Stomach (tissue), 4 donors: ENCODE measurements around the gene TBC1D1.

Source experiments
- CTCF ChIP-seq, 7 experiments: fragments of 450-650 bp in 4 of 7; fragments of 200-600 bp in 3 of 7; sonication (generic) in 3 of 7; IDR thresholded peaks; one replicate each; pipeline ENCODE4 v1.5.1; 2016 to 2019; ENCODE audit warnings: antibody characterized with exemption in 7 of 7, control low read depth in 2 of 7, mild to moderate bottlenecking in 1 of 7
- EP300 ChIP-seq: sonication (generic); formaldehyde crosslinking; IDR thresholded peaks from one replicate; pipeline ENCODE4 v1.6.1; 2017; ENCODE audit warnings: antibody characterized with exemption

GRCh38 chr4:37993806-37994205, 102.9 kb downstream of the TBC1D1 start:
- no peak for TF ChIP-seq CTCF (IDR thresholded peaks at IDR 0.05)
- TF ChIP-seq EP300: no peak
